GM21528 (cell line): Measurements from ENCODE around the gene TUBA1A.
"Not testable (repeated sequence)": the region's sequence is repeated elsewhere in the genome, so short reads cannot be mapped to it uniquely, and the experiment has no call there.

Source experiments
- ATAC-seq: cut with Tn5 transposase; IDR thresholded peaks from one replicate; pipeline ENCODE4 v1.9.1; 2021; ENCODE audit warnings: mild to moderate bottlenecking, moderate library complexity; ENCODE audit not compliant: unreplicated experiment, low FRiP score

Gene TUBA1A

DNA sequence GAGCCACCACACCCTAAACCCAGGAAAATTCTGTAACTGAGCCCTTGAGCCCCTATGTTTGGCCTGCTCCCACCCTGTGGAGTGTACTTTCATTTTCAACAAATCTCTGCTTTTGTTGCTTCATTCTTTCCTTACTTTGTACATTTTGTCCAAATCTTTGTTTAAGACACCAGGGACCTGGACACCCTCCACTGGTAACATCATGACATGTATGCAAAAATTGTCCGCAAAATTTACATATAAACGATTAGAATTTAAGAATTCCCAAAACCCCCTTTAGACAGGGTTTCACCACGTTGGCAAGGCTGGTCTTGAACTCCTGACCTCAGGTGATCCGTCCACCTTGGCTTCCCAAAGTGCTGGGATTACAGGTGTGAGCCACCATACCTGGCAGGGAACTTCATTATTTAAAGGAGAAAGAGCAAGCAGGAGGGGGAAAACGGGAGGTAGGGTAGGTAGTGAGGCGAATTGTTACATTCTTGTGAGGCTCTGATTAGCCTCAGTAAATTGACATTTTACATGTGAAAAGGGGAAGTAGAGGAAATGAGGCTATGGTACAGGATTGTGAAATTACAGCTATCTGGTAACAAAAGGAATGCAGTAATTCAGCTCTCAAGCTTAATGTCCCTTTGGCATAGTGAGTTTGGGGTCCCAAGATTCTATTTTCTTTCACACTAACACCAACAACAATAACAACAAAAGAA lies 27.6 kb downstream of the TUBA1A start:
- no peak for ATAC-seq

DNA sequence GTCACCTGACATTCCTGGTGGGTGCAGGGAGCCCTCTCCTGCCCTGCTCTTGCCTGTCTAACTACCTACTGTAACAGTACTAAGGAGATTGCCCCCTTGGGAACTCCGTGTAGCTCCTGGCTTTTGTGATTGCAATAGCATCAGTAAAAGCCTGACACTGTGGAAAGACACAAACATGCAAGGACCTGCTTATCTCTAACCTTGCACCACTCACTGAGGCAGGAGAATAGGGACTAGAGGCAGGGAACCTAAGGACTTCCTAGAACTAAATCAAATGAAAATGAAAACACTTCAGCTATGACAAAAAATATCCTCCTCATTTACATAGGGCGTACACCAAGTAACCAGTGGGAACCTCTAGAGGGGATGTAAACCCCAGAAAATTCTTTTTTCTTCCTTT lies 28.5 kb downstream of the TUBA1A start:
- ATAC-seq: no peak

DNA sequence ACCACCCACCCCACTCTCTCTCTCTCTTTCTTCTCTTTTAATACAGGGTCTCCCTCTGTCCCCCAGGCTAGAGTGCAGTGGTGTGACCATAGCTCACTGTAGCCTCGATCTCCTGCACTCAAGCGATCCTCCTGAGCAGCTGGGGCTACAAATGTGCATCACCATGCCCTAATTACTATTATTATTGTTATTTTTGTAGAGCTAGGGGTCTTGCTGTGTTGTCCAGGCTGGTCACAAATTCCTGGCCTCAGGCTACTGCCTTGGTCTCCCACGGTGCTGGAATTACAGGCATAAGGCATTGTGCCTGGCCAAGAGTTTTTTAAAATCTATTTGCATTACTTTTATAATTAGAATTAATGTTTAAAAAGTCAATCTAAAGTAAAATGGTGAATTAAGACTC lies 34.7 kb downstream of the TUBA1A start:
- ATAC-seq: no peak

DNA sequence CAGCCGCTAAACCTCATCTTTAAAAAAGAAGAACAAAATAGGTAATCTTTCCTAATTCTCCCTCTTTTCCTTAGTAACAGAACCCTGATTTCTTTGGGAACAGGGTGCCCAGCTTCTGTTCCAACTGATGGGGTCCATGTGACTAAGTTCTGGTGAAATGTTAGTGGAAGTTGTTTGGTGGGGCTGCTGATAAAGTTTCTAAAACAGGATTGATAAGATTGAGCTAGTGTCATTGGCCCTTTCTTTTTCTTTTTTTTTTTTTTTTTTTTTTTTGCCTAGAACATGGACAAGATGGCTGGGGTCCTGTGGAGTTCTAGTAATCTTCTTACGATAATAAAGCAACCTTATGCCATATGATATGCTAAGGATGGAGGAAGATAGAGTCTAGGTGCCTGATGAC lies 41.5 kb downstream of the TUBA1A start:
- ATAC-seq: no peak

DNA sequence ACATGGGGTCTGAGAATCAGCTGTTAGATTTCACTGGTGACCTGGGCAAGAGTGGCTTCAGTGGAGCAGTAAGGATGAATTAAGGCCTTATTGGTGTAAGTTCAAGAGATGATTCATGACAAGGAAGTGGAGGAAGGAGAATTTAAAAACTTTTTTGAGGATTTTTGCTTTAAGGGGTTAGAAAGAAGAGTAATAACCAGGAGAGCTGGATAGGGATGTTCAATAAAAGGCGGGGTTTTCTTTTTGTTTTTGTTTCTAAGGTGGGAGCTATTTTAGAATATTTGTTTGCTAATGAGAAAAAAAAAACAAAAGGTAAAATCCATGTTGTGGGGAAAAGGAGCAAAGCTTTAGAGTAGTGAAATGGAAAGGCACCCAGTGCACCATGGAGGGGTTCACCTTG lies 42.5 kb downstream of the TUBA1A start:
- ATAC-seq: no peak

DNA sequence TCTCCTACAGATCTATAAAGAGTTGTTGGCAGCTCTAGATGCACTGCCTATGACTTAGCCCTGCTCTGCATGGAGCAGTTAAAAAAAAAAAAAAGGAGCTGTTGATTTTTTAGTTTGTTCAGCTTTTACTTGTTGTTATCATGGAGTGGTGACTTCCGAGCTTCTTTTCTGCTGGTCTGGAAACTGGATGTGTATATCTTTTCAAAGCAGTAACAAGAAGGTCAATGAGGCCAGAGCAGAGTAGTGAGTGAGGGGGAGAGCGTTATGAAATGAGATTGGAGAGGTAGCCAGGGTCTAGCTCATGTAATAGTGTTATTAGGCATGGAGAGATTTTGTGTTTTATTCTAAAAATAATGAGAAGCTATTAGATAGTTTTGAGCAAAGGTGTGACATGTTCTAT lies 44.5 kb downstream of the TUBA1A start:
- no peak for ATAC-seq

DNA sequence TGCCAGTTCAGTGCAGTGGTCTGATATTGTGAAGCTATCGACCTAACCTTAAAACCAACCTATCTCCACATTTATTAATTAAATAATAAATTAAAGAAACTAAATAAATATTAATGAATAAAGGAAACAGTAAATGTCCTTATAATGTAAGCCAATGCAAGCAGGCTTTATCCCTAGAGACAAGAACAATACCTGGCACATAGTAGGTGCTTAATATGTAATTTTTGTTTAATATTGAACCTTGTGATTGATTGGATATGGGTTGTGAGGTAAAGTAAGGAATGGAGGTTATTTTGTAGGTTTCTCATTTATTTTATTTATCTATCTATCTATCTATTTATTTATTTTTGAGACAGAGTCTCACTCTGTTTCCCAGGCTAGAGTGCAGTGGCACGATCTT lies 49.9 kb downstream of the TUBA1A start:
- ATAC-seq: no peak

DNA sequence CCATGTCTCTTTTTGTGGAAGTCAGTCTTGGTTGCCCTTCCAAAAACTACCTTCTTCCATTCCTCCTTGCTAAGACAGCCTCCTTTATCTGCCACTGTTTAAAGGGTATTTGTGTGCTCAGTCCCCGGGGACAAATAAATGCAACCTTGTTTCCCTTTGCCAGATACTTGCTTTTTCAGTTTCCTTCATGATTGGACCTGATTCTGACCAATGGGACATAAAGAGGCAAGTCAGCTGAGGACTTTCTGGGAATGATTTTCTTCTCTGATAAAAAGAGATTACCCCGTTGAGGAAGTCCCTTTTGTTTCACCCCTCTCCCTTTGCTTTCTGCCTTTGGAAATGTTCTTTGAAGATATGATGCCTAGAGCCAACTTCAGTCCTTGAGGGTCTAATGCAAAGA lies 50.3 kb downstream of the TUBA1A start:
- ATAC-seq: no peak

DNA sequence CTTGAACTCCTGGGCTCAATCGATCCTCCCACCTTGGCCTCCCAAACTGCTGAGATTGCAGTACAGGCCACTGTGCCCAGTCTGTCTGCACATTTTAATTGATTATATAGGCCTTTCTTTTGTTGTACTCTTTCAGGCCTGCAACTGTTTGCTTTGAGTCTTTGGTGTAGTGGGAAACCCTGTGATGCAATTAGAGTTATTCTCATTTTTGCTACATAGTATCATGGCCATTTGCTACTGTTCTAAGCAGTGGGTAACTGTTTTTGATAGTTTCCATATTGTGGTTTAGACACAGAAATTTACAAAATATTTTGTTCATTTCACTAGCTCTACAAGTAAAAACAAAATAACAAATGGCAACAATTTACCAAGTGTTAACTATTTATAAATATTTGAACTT lies 51.4 kb downstream of the TUBA1A start:
- ATAC-seq: no peak

DNA sequence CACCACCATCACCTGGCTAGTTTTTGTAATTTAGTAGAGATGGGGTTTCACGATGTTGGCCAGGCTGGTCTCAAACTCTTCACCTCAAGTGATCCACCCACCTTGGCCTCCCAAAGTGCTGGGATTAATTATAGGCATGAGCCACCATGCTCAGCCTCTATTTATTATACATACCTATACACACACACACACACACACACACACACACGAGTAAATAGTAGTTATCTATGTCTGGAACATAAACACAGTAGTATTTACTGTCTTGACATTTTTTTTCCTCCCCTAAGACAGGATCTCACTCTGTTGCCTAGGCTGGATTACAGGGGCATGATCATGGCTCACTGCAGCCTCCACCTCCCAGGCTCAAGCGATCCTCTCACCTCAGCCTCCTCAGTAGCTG lies 51.9 kb downstream of the TUBA1A start:
- ATAC-seq: not testable (repeated sequence)
